ENCODE results near the gene CFAP221. TPM values are rescaled to one million over a fixed set of nuclear protein-coding genes. Genes with fewer than 3 reads are reported as not detected.

Gene CFAP221
- total and polyA plus RNA-seq, 2 donors (not counting 3 experiments of a cell fraction or from before 2014, with no cell fraction given): 0.06 TPM; not detected in 1

DNA sequence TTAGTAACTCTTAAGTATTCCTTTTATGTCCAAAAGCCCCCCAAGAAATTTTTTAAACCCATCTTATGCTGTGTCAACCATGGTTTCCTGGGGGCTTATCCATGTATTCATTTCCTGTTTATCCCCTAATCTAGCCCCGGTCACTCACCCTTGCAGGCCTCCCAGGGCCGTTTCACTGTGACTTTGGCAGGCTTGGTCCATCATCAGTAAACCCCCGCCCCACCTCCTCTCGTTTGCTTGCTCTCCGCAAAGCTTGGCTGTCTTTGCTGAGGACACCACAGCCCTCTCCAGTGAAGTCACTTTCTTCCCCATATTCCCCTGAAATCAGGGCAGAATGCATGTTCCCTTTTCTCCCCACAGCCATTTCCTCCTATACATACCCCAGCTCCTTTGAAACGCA is 127.5 kb downstream of the CFAP221 start:
- no peaks in the 10 kb centered on the region for H3K36me3 ChIP-seq (ENCODE audit: control insufficient read depth in 2 of 2, extremely low read depth in 1 of 2, insufficient read depth in 2 of 2, low read length in 2 of 2)
- intact Hi-C loops (cut with micrococcal nuclease): no loop called here
- H3K4me1 ChIP-seq (ENCODE audit: control insufficient read depth, extremely low read depth, insufficient read depth, low read length): peaks cover 2% of the 10 kb centered on the region
- H3K9me1 ChIP-seq (replicated peaks; ENCODE audit: control insufficient read depth, extremely low read depth, insufficient read depth, low read length): no peaks in the 10 kb centered on the region
- no peak for DNase-seq (ENCODE audit: low read depth, low spot score)
- H3K4me2 ChIP-seq (ENCODE audit: insufficient read depth, low read length): no peak overlapping the region
- dilution Hi-C loops (cut with MboI; ENCODE audit: extremely low pct_ligation_motif_present, low sequenced_read_pairs): no loop called here
- peaks cover 0 to 4% of the 10 kb centered on the region in 2 experiments for H3K27me3 ChIP-seq (ENCODE audit: control insufficient read depth in 2 of 2, insufficient read depth in 2 of 2, low read length in 2 of 2)
- H3K9ac ChIP-seq (replicated peaks; ENCODE audit: extremely low read depth, insufficient read depth, low read length): no peak overlapping the region
- BruUV-seq (replicated peaks): no TSS peak
- H3K9me3 ChIP-seq (replicated peaks; ENCODE audit: control insufficient read depth, insufficient read depth, low read length): no peaks in the 10 kb centered on the region
- no peaks in the 10 kb centered on the region for H4K20me1 ChIP-seq (replicated peaks; ENCODE audit: control insufficient read depth, extremely low read depth, insufficient read depth, low read length)
- FAIRE-seq: no peak
- H3K79me2 ChIP-seq (ENCODE audit: control insufficient read depth, insufficient read depth, low read length): no peaks in the 10 kb centered on the region
- H2AFZ ChIP-seq (ENCODE audit: low read depth, low read length): no peak overlapping the region
- H3K4me3 ChIP-seq (replicated peaks in 1 of 3; ENCODE audit: insufficient read depth in 1 of 3, low read depth in 1 of 3, low read length in 3 of 3): no peak overlapping the region
- POLR2A ChIA-PET: no interaction called here
- no peak overlapping the region for H3K27ac ChIP-seq (ENCODE audit: insufficient read depth, low read depth, low read length)
- CTCF ChIA-PET: interaction anchor here (1.9 kb wide), 1 partner anchor 11 kb away, joined by 4 read pairs; no protein-coding TSS in a partner anchor
- TF ChIP-seq POLR2A (IDR thresholded peaks at IDR 0.05; ENCODE audit: low read depth, low read length) (no peak), POLR2AphosphoS5 (IDR thresholded peaks at IDR 0.05; ENCODE audit: insufficient read depth, low read depth, low read length) (no peak), FOS (IDR thresholded peaks at IDR 0.05; ENCODE audit: borderline replicate concordance, insufficient read depth, low read length) (no peak), EZH2 (IDR thresholded peaks at IDR 0.05; ENCODE audit: borderline replicate concordance, low read depth, low read length, severe bottlenecking) (no peak), GATA2 (IDR thresholded peaks at IDR 0.05; ENCODE audit: insufficient read depth, insufficient read length, low read depth, low read length) (no peak), JUN (IDR thresholded peaks at IDR 0.05; ENCODE audit: borderline replicate concordance, insufficient read depth, insufficient read length, low read depth) (no peak), MYC (IDR thresholded peaks at IDR 0.05; ENCODE audit: low read depth, low read length) (no peak)
- TF ChIP-seq, protein P1, sequence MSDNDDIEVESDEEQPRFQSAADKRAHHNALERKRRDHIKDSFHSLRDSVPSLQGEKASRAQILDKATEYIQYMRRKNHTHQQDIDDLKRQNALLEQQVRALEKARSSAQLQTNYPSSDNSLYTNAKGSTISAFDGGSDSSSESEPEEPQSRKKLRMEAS (IDR thresholded peaks at IDR 0.05; ENCODE audit: insufficient read depth, insufficient read length): no peak
- TF ChIP-seq, protein P2, sequence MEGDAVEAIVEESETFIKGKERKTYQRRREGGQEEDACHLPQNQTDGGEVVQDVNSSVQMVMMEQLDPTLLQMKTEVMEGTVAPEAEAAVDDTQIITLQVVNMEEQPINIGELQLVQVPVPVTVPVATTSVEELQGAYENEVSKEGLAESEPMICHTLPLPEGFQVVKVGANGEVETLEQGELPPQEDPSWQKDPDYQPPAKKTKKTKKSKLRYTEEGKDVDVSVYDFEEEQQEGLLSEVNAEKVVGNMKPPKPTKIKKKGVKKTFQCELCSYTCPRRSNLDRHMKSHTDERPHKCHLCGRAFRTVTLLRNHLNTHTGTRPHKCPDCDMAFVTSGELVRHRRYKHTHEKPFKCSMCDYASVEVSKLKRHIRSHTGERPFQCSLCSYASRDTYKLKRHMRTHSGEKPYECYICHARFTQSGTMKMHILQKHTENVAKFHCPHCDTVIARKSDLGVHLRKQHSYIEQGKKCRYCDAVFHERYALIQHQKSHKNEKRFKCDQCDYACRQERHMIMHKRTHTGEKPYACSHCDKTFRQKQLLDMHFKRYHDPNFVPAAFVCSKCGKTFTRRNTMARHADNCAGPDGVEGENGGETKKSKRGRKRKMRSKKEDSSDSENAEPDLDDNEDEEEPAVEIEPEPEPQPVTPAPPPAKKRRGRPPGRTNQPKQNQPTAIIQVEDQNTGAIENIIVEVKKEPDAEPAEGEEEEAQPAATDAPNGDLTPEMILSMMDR (IDR thresholded peaks at IDR 0.05; ENCODE audit: extremely low read depth in 1 of 2, insufficient read depth in 1 of 2, low read depth in 1 of 2, low read length in 2 of 2): no peak

Data from endothelial cell of umbilical vein (primary cell).